Measurements from ENCODE around the gene CC2D1A.

GRCh38 chr19:13932911-13933393, 27.0 kb downstream of the CC2D1A start:
- no peak for TF ChIP-seq ISL1 (CRISPR knock-in tag; IDR thresholded peaks at IDR 0.05)
- TF ChIP-seq, protein P1, sequence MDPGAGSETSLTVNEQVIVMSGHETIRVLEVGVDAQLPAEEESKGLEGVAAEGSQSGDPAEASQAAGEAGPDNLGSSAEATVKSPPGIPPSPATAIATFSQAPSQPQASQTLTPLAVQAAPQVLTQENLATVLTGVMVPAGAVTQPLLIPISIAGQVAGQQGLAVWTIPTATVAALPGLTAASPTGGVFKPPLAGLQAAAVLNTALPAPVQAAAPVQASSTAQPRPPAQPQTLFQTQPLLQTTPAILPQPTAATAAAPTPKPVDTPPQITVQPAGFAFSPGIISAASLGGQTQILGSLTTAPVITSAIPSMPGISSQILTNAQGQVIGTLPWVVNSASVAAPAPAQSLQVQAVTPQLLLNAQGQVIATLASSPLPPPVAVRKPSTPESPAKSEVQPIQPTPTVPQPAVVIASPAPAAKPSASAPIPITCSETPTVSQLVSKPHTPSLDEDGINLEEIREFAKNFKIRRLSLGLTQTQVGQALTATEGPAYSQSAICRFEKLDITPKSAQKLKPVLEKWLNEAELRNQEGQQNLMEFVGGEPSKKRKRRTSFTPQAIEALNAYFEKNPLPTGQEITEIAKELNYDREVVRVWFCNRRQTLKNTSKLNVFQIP (CRISPR knock-in tag; IDR thresholded peaks at IDR 0.05; ENCODE audit: borderline replicate concordance, low read depth): no peak
